ENCODE data around the gene NLRC3. TPM values are rescaled to one million over a fixed set of nuclear protein-coding genes. Genes with fewer than 3 reads are reported as not detected.

NLRC3 gene
- total RNA-seq, 3 donors from 2014 or later (not counting 1 experiment from before 2014, with no cell fraction given) = 98.8 to 145 (median 133) TPM

DNA sequence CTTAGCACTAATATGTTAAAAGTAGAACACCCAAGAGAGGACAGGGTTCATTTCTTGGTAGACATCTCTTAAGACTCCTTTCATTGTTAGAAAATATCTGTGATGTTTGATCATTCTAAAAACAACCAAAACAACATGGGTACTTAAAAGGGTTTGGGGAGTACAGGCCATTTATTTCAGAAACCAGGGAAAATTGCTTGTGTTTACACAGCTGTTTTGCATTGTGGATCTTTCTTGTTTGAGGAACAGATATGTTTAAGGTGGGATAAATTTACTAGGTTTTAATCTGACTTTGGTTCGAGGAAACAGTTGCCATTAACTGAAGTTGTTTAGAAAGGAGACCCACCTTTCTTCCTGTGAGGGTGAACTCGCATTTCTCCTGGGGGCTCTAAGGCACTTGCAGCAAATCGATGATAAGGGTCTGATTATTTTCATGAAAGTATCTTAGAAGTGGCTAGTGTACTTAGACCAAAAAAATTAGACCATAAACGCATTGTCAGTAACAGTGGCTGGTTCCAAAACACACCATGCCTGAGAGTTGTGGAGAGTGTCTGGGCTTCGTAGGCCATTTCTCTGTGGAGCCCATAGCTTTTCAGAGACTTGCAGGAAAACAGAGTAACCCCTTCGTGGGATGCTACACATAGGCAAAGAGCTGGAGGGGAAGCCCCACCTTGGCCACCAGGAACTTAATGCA lies 58.8 kb downstream of the NLRC3 start:
- no peak for DNase-seq
- TF ChIP-seq, protein P1, sequence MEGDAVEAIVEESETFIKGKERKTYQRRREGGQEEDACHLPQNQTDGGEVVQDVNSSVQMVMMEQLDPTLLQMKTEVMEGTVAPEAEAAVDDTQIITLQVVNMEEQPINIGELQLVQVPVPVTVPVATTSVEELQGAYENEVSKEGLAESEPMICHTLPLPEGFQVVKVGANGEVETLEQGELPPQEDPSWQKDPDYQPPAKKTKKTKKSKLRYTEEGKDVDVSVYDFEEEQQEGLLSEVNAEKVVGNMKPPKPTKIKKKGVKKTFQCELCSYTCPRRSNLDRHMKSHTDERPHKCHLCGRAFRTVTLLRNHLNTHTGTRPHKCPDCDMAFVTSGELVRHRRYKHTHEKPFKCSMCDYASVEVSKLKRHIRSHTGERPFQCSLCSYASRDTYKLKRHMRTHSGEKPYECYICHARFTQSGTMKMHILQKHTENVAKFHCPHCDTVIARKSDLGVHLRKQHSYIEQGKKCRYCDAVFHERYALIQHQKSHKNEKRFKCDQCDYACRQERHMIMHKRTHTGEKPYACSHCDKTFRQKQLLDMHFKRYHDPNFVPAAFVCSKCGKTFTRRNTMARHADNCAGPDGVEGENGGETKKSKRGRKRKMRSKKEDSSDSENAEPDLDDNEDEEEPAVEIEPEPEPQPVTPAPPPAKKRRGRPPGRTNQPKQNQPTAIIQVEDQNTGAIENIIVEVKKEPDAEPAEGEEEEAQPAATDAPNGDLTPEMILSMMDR (IDR thresholded peaks at IDR 0.05) = no peak
- Histone ChIP-seq H3K4me3 (ENCODE audit: low read length) (no peak overlapping the region), H3K27ac (ENCODE audit: low read length) (no peak overlapping the region), H3K36me3 (ENCODE audit: control insufficient read depth, insufficient read depth, low read length) (peaks cover 18% of the 10 kb centered on the region), H3K27me3 (ENCODE audit: control insufficient read depth, insufficient read depth, low read length) (no peaks in the 10 kb centered on the region), H3K9me3 (ENCODE audit: control insufficient read depth, insufficient read depth, low read length) (no peaks in the 10 kb centered on the region), H3K4me1 (ENCODE audit: control insufficient read depth, insufficient read depth, low read length) (no peaks in the 10 kb centered on the region)
- intact Hi-C loops (cut with micrococcal nuclease) = no loop called here
- H3K9me3 Mint-ChIP-seq = no peaks in the 10 kb centered on the region
- H3K27ac Mint-ChIP-seq = no peak overlapping the region
- H3K4me1 Mint-ChIP-seq = no peaks in the 10 kb centered on the region
- H3K27me3 Mint-ChIP-seq (ENCODE audit: low read depth in 2 of 2) = no peaks in the 10 kb centered on the region
- H3K4me3 Mint-ChIP-seq = no peak overlapping the region
- no peak for ATAC-seq
- H3K36me3 Mint-ChIP-seq = peaks cover 7% of the 10 kb centered on the region
- WGBS (ENCODE audit: insufficient coverage) = 92% methylated on average over 6 of the region's 6 CpGs

DNA sequence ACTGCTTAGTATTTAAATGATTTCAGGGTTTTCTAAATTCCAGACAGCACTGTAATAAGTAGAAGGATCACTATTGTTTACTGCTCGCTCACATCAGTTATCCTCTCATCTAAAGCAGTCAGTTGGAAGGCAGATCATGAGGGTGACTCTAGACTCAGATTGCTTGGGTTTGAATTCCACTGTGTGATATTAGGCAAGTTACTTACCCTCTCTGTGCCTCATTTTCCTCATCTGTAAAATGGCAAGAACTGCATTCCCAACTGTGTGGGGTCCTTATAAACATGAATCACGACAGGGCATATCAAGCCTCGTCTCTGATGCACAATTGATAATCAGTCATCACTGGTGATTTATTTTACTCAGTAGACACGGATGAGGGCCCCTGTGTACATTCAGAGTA lies 61.3 kb downstream of the NLRC3 start:
- TF ChIP-seq, protein P1 (IDR thresholded peaks at IDR 0.05) = no peak
- H3K4me1 ChIP-seq (ENCODE audit: control insufficient read depth, insufficient read depth, low read length) = no peaks in the 10 kb centered on the region
- H3K9me3 ChIP-seq (ENCODE audit: control insufficient read depth, insufficient read depth, low read length) = no peaks in the 10 kb centered on the region
- ATAC-seq (no peak), DNase-seq (no peak)
- no peak overlapping the region for H3K27ac Mint-ChIP-seq
- intact Hi-C loops (cut with micrococcal nuclease) = no loop called here
- peaks cover 7% of the 10 kb centered on the region for H3K36me3 Mint-ChIP-seq
- WGBS (ENCODE audit: insufficient coverage) = 98% methylated on average over 3 of the region's 4 CpGs
- H3K27ac ChIP-seq (ENCODE audit: low read length) = no peak overlapping the region
- no peak overlapping the region for H3K4me3 Mint-ChIP-seq
- H3K9me3 Mint-ChIP-seq = no peaks in the 10 kb centered on the region
- no peaks in the 10 kb centered on the region for H3K4me1 Mint-ChIP-seq
- no peak overlapping the region for H3K4me3 ChIP-seq (ENCODE audit: low read length)
- H3K27me3 Mint-ChIP-seq (ENCODE audit: low read depth in 2 of 2) = no peaks in the 10 kb centered on the region
- no peaks in the 10 kb centered on the region for H3K27me3 ChIP-seq (ENCODE audit: control insufficient read depth, insufficient read depth, low read length)
- peaks cover 21% of the 10 kb centered on the region for H3K36me3 ChIP-seq (ENCODE audit: control insufficient read depth, insufficient read depth, low read length)

DNA sequence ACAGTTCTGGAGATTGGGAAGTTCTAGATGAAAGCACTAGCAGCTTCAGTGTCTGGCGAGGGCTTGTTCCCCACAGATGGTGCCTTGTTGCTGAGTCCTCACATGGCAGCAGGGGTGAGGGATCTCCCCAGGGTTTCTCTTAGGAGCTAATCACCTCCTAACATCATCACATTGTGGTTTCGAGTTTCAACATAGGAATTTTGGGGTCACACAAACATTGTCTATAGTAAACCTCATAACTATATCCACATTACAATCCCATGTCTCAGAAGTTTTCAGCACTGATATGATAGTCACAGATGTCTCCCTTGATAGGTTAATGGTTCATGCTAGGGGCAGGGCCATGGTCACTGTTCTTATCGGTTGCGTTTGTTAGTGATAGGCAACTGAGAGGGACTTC lies 62.6 kb downstream of the NLRC3 start:
- Mint-ChIP-seq H3K36me3 (peaks cover 3% of the 10 kb centered on the region), H3K9me3 (no peaks in the 10 kb centered on the region), H3K27ac (no peak overlapping the region), H3K27me3 (ENCODE audit: low read depth in 2 of 2) (no peaks in the 10 kb centered on the region), H3K4me1 (no peaks in the 10 kb centered on the region), H3K4me3 (no peak overlapping the region)
- intact Hi-C loops (cut with micrococcal nuclease) = no loop called here
- 88% methylated on average over 4 of the region's 4 CpGs for WGBS (ENCODE audit: insufficient coverage)
- Histone ChIP-seq H3K27ac (ENCODE audit: low read length) (no peak overlapping the region), H3K27me3 (ENCODE audit: control insufficient read depth, insufficient read depth, low read length) (no peaks in the 10 kb centered on the region), H3K36me3 (ENCODE audit: control insufficient read depth, insufficient read depth, low read length) (peaks cover 21% of the 10 kb centered on the region), H3K4me1 (ENCODE audit: control insufficient read depth, insufficient read depth, low read length) (peaks cover 11% of the 10 kb centered on the region), H3K9me3 (ENCODE audit: control insufficient read depth, insufficient read depth, low read length) (no peaks in the 10 kb centered on the region), H3K4me3 (ENCODE audit: low read length) (no peak overlapping the region)
- TF ChIP-seq, protein P1 (IDR thresholded peaks at IDR 0.05) = no peak
- no peak for DNase-seq
- no peak for ATAC-seq

All from natural killer cell (primary cell).